HG03196 (cell line): ENCODE results near the gene PRKCB.
A peak's percentile ranks its signal among the peaks of the same experiment; 100 is the strongest.

Source experiments
- ATAC-seq: cut with Tn5 transposase; IDR thresholded peaks from one replicate; pipeline ENCODE4 v1.9.1; 2021; ENCODE audit not compliant: unreplicated experiment

PRKCB gene

GRCh38 chr16:23836078-23836403, 258 bp downstream of the PRKCB start:
- ATAC-seq, result peak; percentile 5

GRCh38 chr16:23836404-23837311, 875 bp downstream of the PRKCB start:
- ATAC-seq, result peak; percentile 22

GRCh38 chr16:23837553-23838308, 1.9 kb downstream of the PRKCB start:
- no peak for ATAC-seq

GRCh38 chr16:23838485-23839142, 2.8 kb downstream of the PRKCB start:
- no peak for ATAC-seq

GRCh38 chr16:23840310-23840709, 4.5 kb downstream of the PRKCB start:
- no peak for ATAC-seq

GRCh38 chr16:23842137-23842600, 6.4 kb downstream of the PRKCB start:
- ATAC-seq, result peak; percentile 68

GRCh38 chr16:23843143-23843542, 7.4 kb downstream of the PRKCB start:
- peak; percentile 41 for ATAC-seq

GRCh38 chr16:23847251-23847650, 11.5 kb downstream of the PRKCB start:
- no peak for ATAC-seq

GRCh38 chr16:23847948-23848347, 12.2 kb downstream of the PRKCB start:
- ATAC-seq, result no peak

- no peak for ATAC-seq
These were observed 13.2 kb downstream of the PRKCB start for GRCh38 chr16:23848958-23849357.

GRCh38 chr16:23852794-23853562, 17.2 kb downstream of the PRKCB start:
- no peak for ATAC-seq

- no peak for ATAC-seq
These were observed 19.2 kb downstream of the PRKCB start for GRCh38 chr16:23855010-23855409.

- ATAC-seq, result no peak
These were observed 20.5 kb downstream of the PRKCB start for GRCh38 chr16:23856251-23856709.

- ATAC-seq, result no peak
These were observed 21.6 kb downstream of the PRKCB start for GRCh38 chr16:23857256-23857880.

GRCh38 chr16:23857881-23858269, 22.1 kb downstream of the PRKCB start:
- ATAC-seq, result no peak

- no peak for ATAC-seq
These were observed 22.8 kb downstream of the PRKCB start for GRCh38 chr16:23858542-23858941.

GRCh38 chr16:23859713-23860269, 24.0 kb downstream of the PRKCB start:
- no peak for ATAC-seq

- ATAC-seq, result no peak
These were observed 26.1 kb downstream of the PRKCB start for GRCh38 chr16:23861874-23862273.

GRCh38 chr16:23862556-23862955, 26.8 kb downstream of the PRKCB start:
- ATAC-seq, result no peak
